Stomach (tissue), 9 donors: ENCODE data around the gene EMP1. TPM values are rescaled to one million over a fixed set of nuclear protein-coding genes. Genes with fewer than 3 reads are reported as not detected.

Source experiments
- DNase-seq, 2 donors: peaks; one replicate each; pipeline versions ENCODE4 v3.0.0 to v3.0.0-alpha.2; 2013 to 2019
- H3K27ac ChIP-seq, 5 donors: fragments of 200-600 bp in 4 of 5; sonication (generic) in 4 of 5; one replicate each; pipeline ENCODE4 v1.5.1; 2013 to 2019; ENCODE audit warnings: mild to moderate bottlenecking in 1 of 5, moderate library complexity in 1 of 5
- H3K27me3 ChIP-seq, 3 donors: fragments of 200-600 bp; sonication (generic); one replicate each; pipeline ENCODE4 v1.5.1; 2017 to 2019; ENCODE audit warnings: mixed run types in 1 of 3
- H3K36me3 ChIP-seq, 4 donors: fragments of 200-600 bp; sonication (generic); 1 replicate in 3 of 4; 2 replicates in 1 of 4; pipeline ENCODE4 v1.5.1; 2016 to 2019
- H3K4me1 ChIP-seq, 4 donors: fragments of 200-600 bp; sonication (generic); one replicate each; pipeline ENCODE4 v1.5.1; 2016 to 2019
- H3K4me3 ChIP-seq, 4 donors: fragments of 200-600 bp; sonication (generic) in 3 of 4; one replicate each; pipeline ENCODE4 v1.5.1; 2016 to 2019; ENCODE audit warnings: mild to moderate bottlenecking in 1 of 4
- H3K9me3 ChIP-seq, 4 donors: fragments of 200-600 bp; sonication (generic); one replicate each; pipeline ENCODE4 v1.5.1; 2016 to 2019
- EP300 ChIP-seq: sonication (generic); formaldehyde crosslinking; IDR thresholded peaks from one replicate; pipeline ENCODE4 v1.6.1; 2017; ENCODE audit warnings: antibody characterized with exemption
- POLR2A ChIP-seq, 4 donors: fragments of 450-650 bp; IDR thresholded peaks; one replicate each; pipeline ENCODE4 v1.6.1; 2016; ENCODE audit warnings: antibody characterized with exemption in 4 of 4, control low read depth in 2 of 4, mild to moderate bottlenecking in 1 of 4, moderate library complexity in 1 of 4
- POLR2AphosphoS5 ChIP-seq, 3 donors: sonication (generic); formaldehyde crosslinking; IDR thresholded peaks; one replicate each; pipeline ENCODE4 v1.6.1; 2016; ENCODE audit warnings: antibody characterized with exemption in 3 of 3
- WGBS, 5 donors: extraction: QIAGEN DNeasy Blood & Tissue Kit in 3 of 5; methylation state at CpG; one replicate each; pipeline versions ENCODE4 v1.1.5 to v1.1.7; 2013 to 2018; 5-methylcytosine and 5-hydroxymethylcytosine counted together
- intact Hi-C: fragments of 100-400 bp; cut with DNase I; formaldehyde crosslinking; loops from one replicate; pipeline ENCODE4 v1.15.1; 2023; ENCODE audit warnings: low total_unique reads
- polyA plus RNA-seq, 3 donors: library from polyadenylated mRNA; stranded (reverse); fragments of 200-250 nt; gene quantifications; one replicate each; pipeline ENCODE4 v1.2.3, GENCODE V29; 2013
- total RNA-seq, 5 donors: library from RNA; depleted of rRNA; stranded (reverse); fragments of >200 nt; gene quantifications; one replicate each; pipeline versions ENCODE4 v1.1.0 to v1.2.3, GENCODE V29; 2014 to 2016
- TF ChIP-seq, protein P1 (sequence below), 7 experiments: fragments of 450-650 bp in 4 of 7; fragments of 200-600 bp in 3 of 7; sonication (generic) in 3 of 7; IDR thresholded peaks; one replicate each; pipeline ENCODE4 v1.5.1; 2016 to 2019; ENCODE audit warnings: antibody characterized with exemption in 7 of 7, control low read depth in 2 of 7, mild to moderate bottlenecking in 1 of 7
- donor health status: healthy with polysubstance abuse.
- donor health status: Bipolar disorder and iron deficiency.
- donor health status: healthy.

EMP1 gene
- total and polyA plus RNA-seq, 8 donors = 6.2 to 209 (median 21.8) TPM

- Histone ChIP-seq H3K27ac (no peak overlapping the region), H3K27me3 (no peaks in the 10 kb centered on the region), H3K4me1 (peaks cover 0 to 7% (median 4%) of the 10 kb centered on the region in 4 donors), H3K9me3 (no peaks in the 10 kb centered on the region), H3K4me3 (no peak overlapping the region), H3K36me3 (peaks cover 0 to 19% (median 3%) of the 10 kb centered on the region in 4 donors)
- DNase-seq = peak; percentile 59 to 79
- 50 to 67% (median 55%) methylated on average over 5 of the region's 5 CpGs for WGBS, 5 donors
- TF ChIP-seq, protein P1, sequence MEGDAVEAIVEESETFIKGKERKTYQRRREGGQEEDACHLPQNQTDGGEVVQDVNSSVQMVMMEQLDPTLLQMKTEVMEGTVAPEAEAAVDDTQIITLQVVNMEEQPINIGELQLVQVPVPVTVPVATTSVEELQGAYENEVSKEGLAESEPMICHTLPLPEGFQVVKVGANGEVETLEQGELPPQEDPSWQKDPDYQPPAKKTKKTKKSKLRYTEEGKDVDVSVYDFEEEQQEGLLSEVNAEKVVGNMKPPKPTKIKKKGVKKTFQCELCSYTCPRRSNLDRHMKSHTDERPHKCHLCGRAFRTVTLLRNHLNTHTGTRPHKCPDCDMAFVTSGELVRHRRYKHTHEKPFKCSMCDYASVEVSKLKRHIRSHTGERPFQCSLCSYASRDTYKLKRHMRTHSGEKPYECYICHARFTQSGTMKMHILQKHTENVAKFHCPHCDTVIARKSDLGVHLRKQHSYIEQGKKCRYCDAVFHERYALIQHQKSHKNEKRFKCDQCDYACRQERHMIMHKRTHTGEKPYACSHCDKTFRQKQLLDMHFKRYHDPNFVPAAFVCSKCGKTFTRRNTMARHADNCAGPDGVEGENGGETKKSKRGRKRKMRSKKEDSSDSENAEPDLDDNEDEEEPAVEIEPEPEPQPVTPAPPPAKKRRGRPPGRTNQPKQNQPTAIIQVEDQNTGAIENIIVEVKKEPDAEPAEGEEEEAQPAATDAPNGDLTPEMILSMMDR (IDR thresholded peaks at IDR 0.05) = no peak
- peak in 1 of 3 donors; percentile 49 for TF ChIP-seq POLR2AphosphoS5 (IDR thresholded peaks at IDR 0.05)
- intact Hi-C loops = no loop called here
Measured at GRCh38 chr12:13222076-13222475, 25.6 kb downstream of the EMP1 start.

DNA sequence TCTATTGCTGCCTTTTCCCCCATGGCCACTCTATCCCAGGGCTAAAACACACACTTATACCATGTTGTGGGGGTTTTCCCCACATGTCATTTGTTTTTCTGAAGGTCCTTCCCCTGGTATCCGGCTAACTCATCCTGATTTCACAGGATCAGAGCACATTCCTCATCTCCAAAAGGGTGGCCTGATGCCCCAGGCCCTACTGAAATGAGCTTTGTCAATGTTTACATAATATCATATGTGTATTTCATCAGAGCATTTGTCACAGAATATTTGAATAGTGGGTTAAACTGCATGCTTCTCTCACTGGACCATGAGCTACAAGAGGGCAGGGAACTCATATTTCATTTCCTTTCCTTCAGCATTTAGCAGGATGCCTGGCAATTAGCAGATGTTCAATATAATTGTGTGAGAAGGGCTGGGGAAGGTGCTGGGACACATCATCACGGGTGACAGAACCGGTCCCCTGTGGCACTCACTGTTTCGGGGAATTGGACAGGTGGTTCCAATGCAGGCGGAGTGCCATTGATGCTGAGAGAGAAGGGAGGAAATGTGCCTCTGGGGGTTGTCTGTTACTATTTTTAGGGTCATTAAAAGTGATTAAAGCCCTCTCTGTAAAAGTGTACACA, 26.8 kb downstream of the EMP1 start:
- no peaks in the 10 kb centered on the region for H3K27me3 ChIP-seq
- H3K4me3 ChIP-seq = no peak overlapping the region
- H3K4me1 ChIP-seq = peaks cover 0 to 7% (median 4%) of the 10 kb centered on the region in 4 donors
- no peak for DNase-seq
- no peak overlapping the region for H3K27ac ChIP-seq
- 76 to 92% (median 80%) methylated on average over 5 of the region's 5 CpGs for WGBS, 5 donors
- TF ChIP-seq POLR2A (IDR thresholded peaks at IDR 0.05) (no peak), POLR2AphosphoS5 (IDR thresholded peaks at IDR 0.05) (peak in 1 of 3 donors; percentile 3)
- H3K9me3 ChIP-seq = no peaks in the 10 kb centered on the region
- H3K36me3 ChIP-seq = peaks cover 0 to 8% (median 0%) of the 10 kb centered on the region in 4 donors
- intact Hi-C loops = no loop called here

GRCh38 chr12:13223941-13224340, 27.4 kb downstream of the EMP1 start:
- 43 to 69% (median 63%) methylated on average over 3 of the region's 3 CpGs for WGBS, 5 donors
- Histone ChIP-seq H3K4me3 (no peak overlapping the region), H3K27ac (no peak overlapping the region), H3K9me3 (no peaks in the 10 kb centered on the region), H3K4me1 (peaks cover 0 to 7% (median 4%) of the 10 kb centered on the region in 4 donors), H3K36me3 (peaks cover 0 to 1% (median 0%) of the 10 kb centered on the region in 4 donors), H3K27me3 (no peaks in the 10 kb centered on the region)
- TF ChIP-seq, protein P1 (IDR thresholded peaks at IDR 0.05) = no peak
- TF ChIP-seq POLR2AphosphoS5 (IDR thresholded peaks at IDR 0.05) (no peak), POLR2A (IDR thresholded peaks at IDR 0.05) (no peak), EP300 (no peak)
- DNase-seq = no peak
- intact Hi-C loops = no loop called here

DNA sequence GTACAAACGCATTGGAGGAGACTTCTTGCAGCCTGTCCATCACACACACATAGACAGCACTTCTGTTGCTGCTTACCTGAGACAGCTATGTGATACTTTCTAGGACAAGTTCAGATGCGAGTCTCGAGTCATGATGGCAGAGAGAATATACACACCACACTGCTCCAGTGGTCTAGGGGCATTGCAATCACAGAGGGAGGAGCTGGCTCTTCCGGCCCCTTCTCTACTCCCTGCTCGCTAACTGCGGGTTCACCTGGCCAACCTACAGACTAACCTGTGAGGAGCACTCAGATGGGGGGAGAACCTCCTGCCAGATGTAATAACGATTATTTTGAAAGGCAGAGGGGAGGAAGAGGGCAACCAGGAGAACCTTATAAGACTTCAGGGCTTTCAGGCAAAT, 30.7 kb downstream of the EMP1 start:
- Histone ChIP-seq H3K36me3 (no peaks in the 10 kb centered on the region), H3K4me1 (peaks cover 0 to 3% (median 1%) of the 10 kb centered on the region in 4 donors), H3K9me3 (no peaks in the 10 kb centered on the region), H3K27me3 (no peaks in the 10 kb centered on the region), H3K4me3 (no peak overlapping the region), H3K27ac (no peak overlapping the region)
- intact Hi-C loops = no loop called here
- no peak for DNase-seq
- 62 to 81% (median 73%) methylated on average over 7 of the region's 7 CpGs for WGBS, 5 donors
- no peak for TF ChIP-seq EP300
- TF ChIP-seq, protein P1 (IDR thresholded peaks at IDR 0.05) = no peak

GRCh38 chr12:13228579-13228978, 32.1 kb downstream of the EMP1 start:
- no peak overlapping the region for H3K27ac ChIP-seq
- TF ChIP-seq POLR2A (IDR thresholded peaks at IDR 0.05) = no peak
- TF ChIP-seq POLR2AphosphoS5 (IDR thresholded peaks at IDR 0.05) = no peak
- TF ChIP-seq EP300 = no peak
- TF ChIP-seq, protein P1 (IDR thresholded peaks at IDR 0.05) = no peak
- no peaks in the 10 kb centered on the region for H3K4me1 ChIP-seq
- no peaks in the 10 kb centered on the region for H3K9me3 ChIP-seq
- H3K27me3 ChIP-seq = no peaks in the 10 kb centered on the region
- intact Hi-C loops = no loop called here
- DNase-seq = no peak
- H3K4me3 ChIP-seq = no peak overlapping the region
- H3K36me3 ChIP-seq = no peaks in the 10 kb centered on the region
- WGBS, 5 donors = 77 to 87% (median 81%) methylated on average over 7 of the region's 7 CpGs
